HL-60 (cell line): ENCODE results near the gene KIAA0232.

Experiments used
- CTCF ChIP-seq: IDR thresholded peaks from one replicate; pipeline ENCODE4 v1.5.1; 2011; ENCODE audit warnings: low read length, control low read depth, inconsistent platforms; ENCODE audit not compliant: insufficient read depth
- GABPA ChIP-seq: IDR thresholded peaks from 2 replicates; pipeline ENCODE4 v1.6.1; 2012; ENCODE audit warnings: low read depth
- POLR2AphosphoS5 ChIP-seq: IDR thresholded peaks from 2 replicates; pipeline ENCODE4 v1.6.1; 2012; ENCODE audit warnings: low read depth
- REST ChIP-seq: IDR thresholded peaks from 2 replicates; pipeline ENCODE4 v1.6.1; 2012; ENCODE audit warnings: low read depth; ENCODE audit not compliant: insufficient replicate concordance
- SPI1 ChIP-seq: IDR thresholded peaks from 2 replicates; pipeline ENCODE4 v1.6.1; 2012; ENCODE audit warnings: low read depth, mild to moderate bottlenecking, borderline replicate concordance

GRCh38 chr4:6802626-6803025, 20.1 kb downstream of the KIAA0232 start:
- TF ChIP-seq CTCF (no peak), POLR2AphosphoS5 (no peak), REST (no peak), GABPA (no peak), SPI1 (no peak)
